G401 (cell line): ENCODE data around the gene GDPD5. TPM values are rescaled to one million over a fixed set of nuclear protein-coding genes. Genes with fewer than 3 reads are reported as not detected.
A peak's percentile ranks its signal among the peaks of the same experiment; 100 is the strongest.

ENCODE experiments used
- DNase-seq: peaks from one replicate; pipeline ENCODE4 v3.0.0-alpha.2; 2015; ENCODE audit warnings: low spot score
- in situ Hi-C: cut with HindIII; loops from 2 replicates; pipeline ENCODE4 v1.10.0; 2016; ENCODE audit warnings: low sequenced_read_pairs, mixed read lengths
- total RNA-seq: library from RNA; depleted of rRNA; stranded (reverse); fragments of >200 nt; shearing (Covaris generic); gene quantifications from 2 replicates; pipeline ENCODE4 v1.2.3, GENCODE V29; 2014

GDPD5 gene
- total RNA-seq, 1 experiment from 2014 or later, result 4.6 TPM

GRCh38 chr11:75538150-75538942 lies 12.6 kb upstream of the GDPD5 start:
- no peak for DNase-seq
- in situ Hi-C loops, result no loop called here

- in situ Hi-C loops, result no loop called here
Observed at GRCh38 chr11:75537740-75538139, 12.0 kb upstream of the GDPD5 start.

GRCh38 chr11:75536786-75537641 lies 11.3 kb upstream of the GDPD5 start:
- in situ Hi-C loops, result no loop called here
- no peak for DNase-seq

More at GRCh38 chr11:75537740-75538139, 12.0 kb upstream of the GDPD5 start:
- DNase-seq, result no peak

GRCh38 chr11:75535071-75535470 lies 9.3 kb upstream of the GDPD5 start:
- in situ Hi-C loops, result no loop called here

GRCh38 chr11:75534259-75535069 lies 8.7 kb upstream of the GDPD5 start:
- DNase-seq, result no peak
- in situ Hi-C loops, result loop anchor here (5.0 kb wide), 1 partner anchor 97 kb away; no protein-coding TSS in a partner anchor

More at GRCh38 chr11:75535071-75535470, 9.3 kb upstream of the GDPD5 start:
- no peak for DNase-seq

GRCh38 chr11:75533896-75534258 lies 8.1 kb upstream of the GDPD5 start:
- in situ Hi-C loops, result loop anchor here (5.0 kb wide), 1 partner anchor 97 kb away; no protein-coding TSS in a partner anchor
- no peak for DNase-seq

GRCh38 chr11:75532200-75533048 lies 6.7 kb upstream of the GDPD5 start:
- DNase-seq, result peak; percentile 84
- in situ Hi-C loops, result loop anchor here (5.0 kb wide), 1 partner anchor 95 kb away; no protein-coding TSS in a partner anchor

- in situ Hi-C loops, result loop anchor here (5.0 kb wide), 1 partner anchor 94 kb away; no protein-coding TSS in a partner anchor
- no peak for DNase-seq
Observed at GRCh38 chr11:75531325-75531724, 5.6 kb upstream of the GDPD5 start.

- in situ Hi-C loops, result loop anchor here (5.0 kb wide), 1 partner anchor 93 kb away; no protein-coding TSS in a partner anchor
- no peak for DNase-seq
Observed at GRCh38 chr11:75530577-75530976, 4.8 kb upstream of the GDPD5 start.

- in situ Hi-C loops, result no loop called here
- no peak for DNase-seq
Observed at GRCh38 chr11:75527938-75528735, 2.4 kb upstream of the GDPD5 start.

- in situ Hi-C loops, result no loop called here
Observed at GRCh38 chr11:75527130-75527529, 1.4 kb upstream of the GDPD5 start.

GRCh38 chr11:75526192-75526541 lies 426 bp upstream of the GDPD5 start:
- in situ Hi-C loops, result no loop called here
- no peak for DNase-seq

More at GRCh38 chr11:75527130-75527529, 1.4 kb upstream of the GDPD5 start:
- no peak for DNase-seq

- in situ Hi-C loops, result loop anchor here (5.0 kb wide), 1 partner anchor 48 kb away; no protein-coding TSS in a partner anchor
Observed at GRCh38 chr11:75524665-75525432, 892 bp downstream of the GDPD5 start.

GRCh38 chr11:75523811-75524664 lies 1.7 kb downstream of the GDPD5 start:
- in situ Hi-C loops, result loop anchor here (5.0 kb wide), 1 partner anchor 47 kb away; no protein-coding TSS in a partner anchor
- DNase-seq, result peak; percentile 41

More at GRCh38 chr11:75524665-75525432, 892 bp downstream of the GDPD5 start:
- DNase-seq, result peak; percentile 51

- in situ Hi-C loops, result loop anchor here (5.0 kb wide), 1 partner anchor 46 kb away; no protein-coding TSS in a partner anchor
- DNase-seq, result peak; percentile 40
Observed at GRCh38 chr11:75523189-75523588, 2.6 kb downstream of the GDPD5 start.
